Kidney epithelial cell (primary cell): ENCODE results near the gene EIF2S2. TPM values are rescaled to one million over a fixed set of nuclear protein-coding genes. Genes with fewer than 3 reads are reported as not detected.

Experiments used
- DNase-seq: peaks from one replicate; pipeline ENCODE4 v3.0.0-alpha.2; 2010; ENCODE audit warnings: low read depth
- H3K27me3 ChIP-seq: 2 replicates; pipeline ENCODE4 v1.6.0; 2011; ENCODE audit warnings: low read length; ENCODE audit not compliant: control insufficient read depth, insufficient read depth
- H3K36me3 ChIP-seq: 2 replicates; pipeline ENCODE4 v1.5.1; 2011; ENCODE audit warnings: low read length; ENCODE audit not compliant: control insufficient read depth, insufficient read depth
- H3K4me3 ChIP-seq: 2 replicates; pipeline ENCODE4 v1.5.1; 2011; ENCODE audit warnings: low read depth, mild to moderate bottlenecking, control low read depth, low read length
- CTCF ChIP-seq: IDR thresholded peaks from 2 replicates; pipeline ENCODE4 v1.5.1; 2011; ENCODE audit warnings: mild to moderate bottlenecking, moderate library complexity, low read length, control low read depth, inconsistent platforms; ENCODE audit not compliant: insufficient read depth, poor library complexity, severe bottlenecking
- total RNA-seq: library from RNA; depleted of rRNA; stranded (reverse); fragments of >200 nt; gene quantifications from 2 replicates; pipeline ENCODE4 v1.2.3, GENCODE V29; 2015

EIF2S2 gene
- total RNA-seq, 1 donor from 2014 or later = 132 TPM

- DNase-seq = no peak
Measured at GRCh38 chr20:34062570-34063482, 49.2 kb downstream of the EIF2S2 start.

GRCh38 chr20:34061695-34062094, 50.3 kb downstream of the EIF2S2 start:
- H3K27me3 ChIP-seq = no peaks in the 10 kb centered on the region
- TF ChIP-seq CTCF = no peak
- H3K4me3 ChIP-seq = no peak overlapping the region
- no peak for DNase-seq
- H3K36me3 ChIP-seq = no peaks in the 10 kb centered on the region

More at GRCh38 chr20:34062570-34063482, 49.2 kb downstream of the EIF2S2 start:
- Histone ChIP-seq H3K4me3 (no peak overlapping the region), H3K27me3 (no peaks in the 10 kb centered on the region), H3K36me3 (no peaks in the 10 kb centered on the region)
- no peak for TF ChIP-seq CTCF

GRCh38 chr20:34060970-34061369, 51.1 kb downstream of the EIF2S2 start:
- no peak overlapping the region for H3K4me3 ChIP-seq
- H3K36me3 ChIP-seq = no peaks in the 10 kb centered on the region
- no peak for DNase-seq
- no peak for TF ChIP-seq CTCF
- no peaks in the 10 kb centered on the region for H3K27me3 ChIP-seq

- TF ChIP-seq CTCF = no peak
- DNase-seq = peak; percentile 19
- H3K27me3 ChIP-seq = no peaks in the 10 kb centered on the region
- H3K4me3 ChIP-seq = no peak overlapping the region
- H3K36me3 ChIP-seq = no peaks in the 10 kb centered on the region
Measured at GRCh38 chr20:34058831-34059230, 53.2 kb downstream of the EIF2S2 start.

- H3K27me3 ChIP-seq = no peaks in the 10 kb centered on the region
- H3K36me3 ChIP-seq = no peaks in the 10 kb centered on the region
- DNase-seq = no peak
- TF ChIP-seq CTCF = no peak
- no peak overlapping the region for H3K4me3 ChIP-seq
Measured at GRCh38 chr20:34055290-34055689, 56.8 kb downstream of the EIF2S2 start.

- no peak for TF ChIP-seq CTCF
- Histone ChIP-seq H3K4me3 (no peak overlapping the region), H3K36me3 (no peaks in the 10 kb centered on the region), H3K27me3 (no peaks in the 10 kb centered on the region)
- DNase-seq = no peak
Measured at GRCh38 chr20:34052414-34052813, 59.6 kb downstream of the EIF2S2 start.
